GM18499 (cell line): ENCODE data around the gene EXOC6B.

Source experiments
- ATAC-seq: cut with Tn5 transposase; IDR thresholded peaks from one replicate; pipeline ENCODE4 v1.9.1; 2021; ENCODE audit warnings: moderate number of reproducible peaks; ENCODE audit not compliant: insufficient read depth, unreplicated experiment

EXOC6B gene

GRCh38 chr2:72833084-72833714 is 7.4 kb upstream of the EXOC6B start:
- no peak for ATAC-seq

DNA sequence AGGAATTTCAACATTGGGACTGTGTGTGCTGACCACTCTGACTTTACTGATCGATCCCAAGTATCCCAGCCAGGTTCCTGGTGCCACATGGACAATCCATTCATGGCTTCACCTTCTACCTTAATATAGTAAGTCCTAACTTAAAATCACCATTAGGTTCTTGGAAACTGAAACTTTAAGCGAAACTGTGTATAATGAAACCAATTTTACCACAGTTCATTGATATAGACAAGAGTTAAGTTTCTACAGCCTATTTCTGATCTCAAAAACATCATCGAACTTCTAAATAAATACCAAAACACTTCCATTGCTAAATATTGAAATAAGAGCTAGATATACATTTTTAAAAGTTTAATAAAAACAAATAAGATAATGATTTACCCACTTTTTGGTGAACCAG is 4.4 kb upstream of the EXOC6B start:
- ATAC-seq = no peak

DNA sequence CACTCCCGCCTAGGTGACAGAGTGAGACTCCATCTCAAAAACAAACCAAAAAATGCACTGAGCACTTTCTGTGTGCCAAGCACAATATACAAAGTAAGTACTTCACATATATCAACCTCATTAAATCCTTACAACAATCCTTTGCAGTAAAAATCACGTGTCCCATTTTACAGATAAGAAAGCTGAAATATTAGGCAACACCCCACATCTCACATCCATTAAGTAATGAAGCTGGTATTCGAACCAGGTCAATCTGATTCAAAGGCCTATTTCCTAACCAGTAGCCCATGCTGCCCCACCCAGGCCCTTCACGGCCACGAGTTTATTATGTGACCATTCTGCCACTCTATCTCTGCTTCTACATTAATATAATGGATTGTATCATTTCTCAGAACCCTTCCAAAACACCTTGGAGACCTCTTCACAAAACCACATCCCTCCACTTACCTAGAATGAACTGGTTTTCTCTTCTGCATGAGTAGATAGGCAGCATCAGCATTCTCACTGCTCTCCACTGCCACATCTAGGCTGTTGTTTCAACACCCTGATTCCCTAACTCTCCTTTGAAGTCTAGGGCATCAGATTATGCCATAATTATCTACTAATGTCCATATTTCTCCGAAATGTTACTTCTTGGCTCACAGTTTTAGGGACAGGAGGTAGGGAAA is 3.1 kb upstream of the EXOC6B start:
- no peak for ATAC-seq

DNA sequence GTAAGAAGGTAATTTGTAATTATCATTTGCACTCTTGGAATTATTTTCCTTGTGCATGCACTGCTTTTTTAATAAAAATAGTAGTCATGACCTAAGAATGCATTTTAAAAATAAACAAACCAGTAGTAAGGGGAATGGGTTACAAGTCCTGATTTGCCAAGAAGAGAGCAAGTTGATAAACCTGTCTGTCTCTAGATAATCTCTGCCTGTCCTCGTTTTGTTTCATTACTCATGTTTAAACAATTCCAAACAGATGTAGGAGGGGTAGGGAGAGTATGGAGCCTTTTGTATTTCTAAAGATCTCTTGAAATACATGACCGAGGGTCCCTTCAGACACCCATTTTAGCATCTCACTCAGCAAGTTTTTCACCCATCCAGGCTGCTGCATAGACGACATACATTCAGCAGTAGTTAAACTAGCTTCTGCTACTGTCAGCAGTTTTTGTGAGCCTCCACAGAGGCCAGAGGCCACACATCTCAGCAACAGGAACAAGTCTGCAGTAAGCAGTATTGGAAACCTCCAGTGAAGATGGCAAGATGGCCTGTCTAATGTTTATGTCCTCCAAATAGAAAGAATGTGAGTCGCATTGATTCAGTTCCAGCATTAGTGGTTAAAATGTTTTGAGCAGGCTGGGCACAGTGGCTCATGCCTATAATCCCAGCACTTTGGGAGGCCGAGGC is 2.3 kb upstream of the EXOC6B start:
- ATAC-seq = no peak

DNA sequence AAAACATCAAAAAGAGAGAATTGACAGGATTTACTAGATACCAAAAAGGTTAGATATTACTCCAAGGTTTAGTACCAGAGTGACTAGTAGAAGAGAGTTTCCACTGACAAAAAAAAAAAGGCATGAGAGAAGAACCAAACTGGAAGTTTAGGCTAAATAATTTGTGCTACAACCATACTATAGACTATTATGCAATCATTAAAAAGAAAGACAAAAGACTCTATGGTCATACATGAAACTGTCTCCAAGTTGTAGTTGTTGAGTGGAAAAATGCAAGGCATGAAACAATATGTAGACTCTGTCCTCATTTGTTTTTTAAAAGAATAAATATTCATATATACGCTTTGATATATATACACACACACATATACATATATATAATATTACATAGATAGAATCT is 1.7 kb upstream of the EXOC6B start:
- ATAC-seq = no peak

GRCh38 chr2:72826156-72826477 is 284 bp upstream of the EXOC6B start:
- no peak for ATAC-seq

DNA sequence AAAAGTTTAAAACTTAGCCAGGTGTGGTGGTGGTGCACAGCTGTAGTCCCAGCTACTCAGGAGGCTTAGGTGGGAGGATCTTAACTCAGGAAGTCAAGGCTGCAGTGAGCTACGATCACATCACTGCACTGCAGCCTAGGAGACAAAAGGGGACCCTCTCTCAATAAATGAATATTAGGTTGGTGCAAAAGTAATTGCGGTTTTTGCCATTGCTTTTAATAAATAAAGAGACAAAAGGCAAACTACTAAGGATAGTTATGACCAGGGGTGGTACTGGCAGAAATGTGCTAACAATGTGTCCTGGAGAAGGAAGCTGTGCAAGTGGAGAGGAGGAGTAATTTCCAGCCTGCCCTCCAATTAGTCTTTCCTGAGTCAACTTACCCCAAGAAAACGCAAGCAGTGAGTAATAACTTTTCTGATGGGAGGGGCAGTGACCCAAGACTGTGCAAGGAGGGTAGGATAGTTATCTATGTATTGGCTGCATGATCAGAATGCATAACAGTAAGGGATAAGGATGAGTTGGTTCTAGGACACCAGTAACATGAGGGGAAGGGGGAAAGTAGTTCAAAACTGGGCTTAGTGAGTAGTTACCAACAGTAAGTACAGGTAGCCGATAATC is 1.5 kb downstream of the EXOC6B start:
- no peak for ATAC-seq

DNA sequence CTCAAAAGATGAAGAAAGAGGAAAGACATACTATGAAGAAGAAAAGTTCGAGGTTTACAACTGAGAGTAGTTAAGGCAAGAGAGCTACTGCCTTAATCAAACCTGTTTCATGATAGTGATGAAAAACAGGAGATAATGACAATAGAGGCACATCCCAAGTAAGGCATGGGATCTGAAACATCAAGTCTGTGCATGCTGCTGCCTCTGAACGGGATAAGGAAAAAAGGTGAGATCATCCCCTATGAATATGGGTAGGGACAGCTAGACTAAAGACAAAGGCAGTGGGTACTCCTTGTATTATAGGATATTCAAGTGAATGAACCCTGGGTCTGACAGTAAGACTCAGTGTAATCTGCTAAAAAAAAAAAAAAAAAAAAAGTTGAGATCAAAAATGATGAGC is 3.0 kb downstream of the EXOC6B start:
- no peak for ATAC-seq

GRCh38 chr2:72821983-72822382 is 3.9 kb downstream of the EXOC6B start:
- ATAC-seq = no peak

DNA sequence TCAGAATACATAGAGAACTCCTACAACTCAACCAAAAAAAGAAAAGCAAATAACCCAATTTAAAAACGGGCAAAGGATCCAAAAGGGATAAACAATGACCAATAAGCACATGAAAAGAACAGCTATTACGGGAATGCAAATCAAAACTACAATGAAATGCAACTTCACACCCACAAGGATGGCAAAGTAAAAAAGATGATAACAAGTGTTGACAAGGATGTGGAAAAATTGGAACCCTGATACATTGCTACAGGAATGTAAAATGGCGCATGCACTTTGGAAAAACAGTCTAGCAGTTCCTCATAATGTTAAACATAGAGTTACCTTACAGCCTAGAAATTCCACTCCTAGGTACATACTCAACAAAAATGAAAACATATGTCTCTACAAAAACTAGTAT is 4.7 kb downstream of the EXOC6B start:
- no peak for ATAC-seq

- ATAC-seq = no peak
These were observed 6.3 kb downstream of the EXOC6B start for GRCh38 chr2:72819501-72819900.

DNA sequence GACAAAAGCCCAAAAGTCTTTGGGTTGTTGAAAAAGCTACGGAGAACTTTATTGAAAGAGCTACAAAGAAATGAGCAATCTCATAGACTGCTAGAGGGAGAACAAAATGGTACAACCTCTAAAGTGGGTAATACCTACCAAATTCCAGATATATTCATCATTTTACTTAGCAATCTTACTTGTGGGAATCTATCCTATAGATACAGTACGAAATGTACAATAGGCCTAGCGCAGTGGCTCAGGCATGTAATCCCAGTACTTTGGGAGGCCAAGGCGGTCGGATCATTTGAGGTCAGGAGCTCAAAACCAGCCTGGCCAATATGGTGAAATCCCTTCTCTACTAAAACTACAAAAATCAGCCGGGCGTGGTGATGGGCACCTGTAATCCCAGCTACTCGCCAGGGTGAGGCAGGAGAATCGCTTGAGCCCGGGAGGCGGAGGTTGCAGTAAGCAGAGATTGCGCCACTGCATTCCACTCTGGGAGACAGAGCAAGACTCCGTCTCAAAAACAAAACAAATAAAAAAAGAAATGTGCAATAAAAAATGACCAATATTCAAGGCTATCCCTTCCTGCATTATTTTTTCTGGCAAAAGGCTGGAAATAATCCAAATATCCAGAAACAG is 10.1 kb downstream of the EXOC6B start:
- no peak for ATAC-seq

- ATAC-seq = no peak
These were observed 12.0 kb downstream of the EXOC6B start for GRCh38 chr2:72813841-72814240.

GRCh38 chr2:72810165-72810564 is 15.7 kb downstream of the EXOC6B start:
- ATAC-seq = no peak

DNA sequence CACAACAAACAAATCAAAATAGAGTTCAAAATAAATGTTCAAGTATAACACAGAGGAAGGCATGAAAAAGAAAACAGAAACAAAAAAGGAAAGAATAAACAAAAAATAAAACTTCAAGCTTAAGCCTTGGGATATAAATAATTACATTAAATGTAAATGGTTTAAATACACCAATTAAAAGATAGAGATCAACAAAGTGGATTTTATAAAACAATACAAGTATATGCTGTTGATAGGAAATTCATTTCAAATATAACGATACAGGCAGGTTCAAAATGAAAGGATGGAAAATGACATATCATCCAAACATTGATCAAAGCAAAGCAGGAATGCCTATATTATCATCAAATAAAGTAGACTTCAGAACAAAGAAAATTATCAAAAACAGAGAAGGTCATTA is 16.7 kb downstream of the EXOC6B start:
- ATAC-seq = no peak

- no peak for ATAC-seq
These were observed 19.4 kb downstream of the EXOC6B start for GRCh38 chr2:72806280-72806945.

GRCh38 chr2:72803626-72804320 is 22.1 kb downstream of the EXOC6B start:
- no peak for ATAC-seq

- no peak for ATAC-seq
These were observed 22.7 kb downstream of the EXOC6B start for GRCh38 chr2:72803151-72803550.

DNA sequence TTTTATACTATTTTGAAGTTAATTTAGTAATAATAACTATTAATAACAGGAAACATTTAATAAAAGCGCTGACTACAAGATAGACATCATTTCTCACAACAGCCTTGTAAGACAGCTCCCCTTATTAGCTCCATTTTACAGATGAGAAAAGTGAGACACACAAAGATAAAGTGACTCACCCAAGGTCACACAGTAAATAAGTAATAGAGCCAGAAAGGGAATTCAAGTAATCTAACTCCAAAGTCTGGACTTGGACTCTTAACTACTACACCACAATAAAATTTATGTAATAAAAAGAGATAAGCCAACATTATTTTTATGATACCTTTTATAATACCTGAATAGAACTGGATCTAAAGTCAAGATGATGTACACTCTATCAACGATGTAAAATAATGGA is 25.3 kb downstream of the EXOC6B start:
- ATAC-seq = no peak

DNA sequence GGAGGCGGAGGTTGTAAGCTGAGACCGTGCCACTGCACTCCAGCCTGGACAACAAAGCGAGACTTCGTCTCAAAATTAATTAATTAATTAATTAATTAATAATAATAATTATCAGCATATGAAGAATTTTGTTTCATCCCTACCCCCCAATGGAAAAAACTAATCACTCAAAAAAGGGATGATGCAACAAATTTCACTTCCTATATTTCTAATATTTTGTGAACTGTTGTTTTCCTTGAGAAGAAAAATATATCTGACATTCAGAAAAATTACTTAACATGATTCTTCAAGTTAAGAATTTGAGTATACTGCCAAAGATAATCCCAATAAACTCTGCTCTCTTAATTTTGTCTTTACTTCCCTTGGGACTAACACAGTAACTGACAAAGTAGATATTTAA is 28.1 kb downstream of the EXOC6B start:
- no peak for ATAC-seq
